PC-3 (cell line): ENCODE data around the gene CEBPG. TPM values are rescaled to one million over a fixed set of nuclear protein-coding genes. Genes with fewer than 3 reads are reported as not detected.

Experiments
- ATAC-seq: fragments of 200-7000 bp; cut with Tn5 transposase; 2 replicates; pipeline ENCODE4 v1.9.1; 2020; ENCODE audit warnings: mild to moderate bottlenecking, moderate library complexity
- BruUV-seq: library from RNA; stranded (reverse); fragments of 400-500 nt; replicated peaks from 2 replicates; lab custom pipeline; 2021; lab: Mats Ljungman, UMichigan
- CTCF ChIA-PET: fragments of 300-600 bp; sonication (Branson Sonifier 250); formaldehyde crosslinking; loops from one replicate; lab custom pipeline; 2022; ENCODE audit warnings: antibody characterized with exemption; lab: Charles Lee
- POLR2A ChIA-PET: fragments of 300-600 bp; sonication (Branson Sonifier 250); formaldehyde crosslinking; loops from one replicate; lab custom pipeline; 2022; ENCODE audit warnings: antibody characterized with exemption; ENCODE audit not compliant: unreplicated experiment; lab: Charles Lee
- DNase-seq: peaks from one replicate; pipeline ENCODE4 v3.0.0-alpha.2; 2015
- H2AFZ ChIP-seq: fragments of 300-600 bp; sonication (generic); 2 replicates; pipeline ENCODE4 v1.6.0; 2016; ENCODE audit warnings: antibody characterized with exemption, low read length
- H3F3A ChIP-seq: fragments of 300-600 bp; sonication (generic); one replicate; pipeline ENCODE4 v1.6.0; 2017; ENCODE audit warnings: antibody characterized with exemption, low read length, control low read depth, mild to moderate bottlenecking; ENCODE audit not compliant: unreplicated experiment
- H3K27ac ChIP-seq: fragments of 300-600 bp; sonication (generic); 2 replicates; pipeline ENCODE4 v1.5.1; 2016; ENCODE audit warnings: mild to moderate bottlenecking, low read length
- H3K27me3 ChIP-seq: fragments of 300-600 bp; sonication (generic); 2 replicates; pipeline ENCODE4 v1.6.1; 2016; ENCODE audit warnings: low read length, mixed read lengths
- H3K36me3 ChIP-seq: fragments of 300-600 bp; sonication (generic); 2 replicates; pipeline ENCODE4 v1.6.1; 2016; ENCODE audit warnings: low read depth, mixed run types, low read length, mixed read lengths
- H3K4me1 ChIP-seq: fragments of 300-600 bp; sonication (generic); 2 replicates; pipeline ENCODE4 v1.5.1; 2016; ENCODE audit warnings: low read length; ENCODE audit not compliant: insufficient read depth
- H3K4me2 ChIP-seq: fragments of 300-600 bp; sonication (generic); 2 replicates; pipeline ENCODE4 v1.6.0; 2016; ENCODE audit warnings: low read length
- H3K4me3 ChIP-seq: fragments of 300-600 bp; sonication (generic); 2 replicates; pipeline ENCODE4 v1.5.1; 2016; ENCODE audit warnings: mild to moderate bottlenecking, low read length, mixed read lengths
- H3K79me2 ChIP-seq: fragments of 300-600 bp; sonication (generic); 2 replicates; pipeline ENCODE4 v1.6.1; 2017; ENCODE audit warnings: low read length, mixed read lengths
- H3K9ac ChIP-seq: fragments of 300-600 bp; sonication (generic); 2 replicates; pipeline ENCODE4 v1.6.0; 2016; ENCODE audit warnings: mild to moderate bottlenecking, low read length
- H3K9me2 ChIP-seq: fragments of 300-600 bp; sonication (generic); replicated peaks from 2 replicates; pipeline ENCODE4 v1.6.1; 2016; ENCODE audit warnings: mixed run types, low read length, mixed read lengths
- H3K9me3 ChIP-seq: fragments of 300-600 bp; sonication (generic); 2 replicates; pipeline ENCODE4 v1.6.1; 2016; ENCODE audit warnings: low read length, mixed read lengths
- H4K20me1 ChIP-seq: fragments of 300-600 bp; sonication (generic); 2 replicates; pipeline ENCODE4 v1.6.1; 2016; ENCODE audit warnings: low read length, mixed read lengths
- CTCF ChIP-seq: fragments of 300-600 bp; sonication (generic); conservative IDR thresholded peaks from 2 replicates; pipeline ENCODE4 v1.5.1; 2017; ENCODE audit warnings: antibody characterized with exemption, low read depth, mild to moderate bottlenecking, low read length
- EZH2 ChIP-seq: fragments of 300-600 bp; sonication (generic); IDR thresholded peaks from one replicate; pipeline ENCODE4 v1.6.1; 2017; ENCODE audit warnings: antibody characterized with exemption, mild to moderate bottlenecking, low read length; ENCODE audit not compliant: unreplicated experiment
- EZH2phosphoT487 ChIP-seq: fragments of 300-600 bp; sonication (generic); IDR thresholded peaks from 2 replicates; pipeline ENCODE4 v1.6.1; 2018; ENCODE audit warnings: mild to moderate bottlenecking, antibody characterized with exemption, low read length, borderline replicate concordance
- intact Hi-C: fragments of 100-400 bp; cut with micrococcal nuclease; formaldehyde crosslinking; loops from 2 replicates; pipeline ENCODE4 v1.9.0; 2023
- total RNA-seq: library from RNA; depleted of rRNA; stranded (reverse); fragments of >200 nt; gene quantifications from 2 replicates; pipeline ENCODE4 v1.2.3, GENCODE V29; 2014

CEBPG gene
- total RNA-seq, 1 experiment from 2014 or later = 24.6 TPM

- H3K4me3 ChIP-seq = no peak overlapping the region
- H3K4me2 ChIP-seq = no peak overlapping the region
- no peaks in the 10 kb centered on the region for H3K9me3 ChIP-seq
- ChIA-PET POLR2A (no interaction called here), CTCF (no interaction called here)
- no peaks in the 10 kb centered on the region for H3K79me2 ChIP-seq
- BruUV-seq = no TSS peak
- H2AFZ ChIP-seq = no peak overlapping the region
- H3F3A ChIP-seq = no peaks in the 10 kb centered on the region
- no peaks in the 10 kb centered on the region for H3K9me2 ChIP-seq
- H3K27ac ChIP-seq = no peak overlapping the region
- H3K4me1 ChIP-seq = peaks cover 11% of the 10 kb centered on the region; the same call in 1 of the 2 replicates
- no peaks in the 10 kb centered on the region for H3K27me3 ChIP-seq
- intact Hi-C loops = no loop called here
- no peak for TF ChIP-seq CTCF
- TF ChIP-seq EZH2 = no peak
- TF ChIP-seq EZH2phosphoT487 = no peak
- ATAC-seq (no peak), DNase-seq (no peak)
- H4K20me1 ChIP-seq = no peaks in the 10 kb centered on the region
- H3K9ac ChIP-seq = no peak overlapping the region
- no peaks in the 10 kb centered on the region for H3K36me3 ChIP-seq
These were observed 44.2 kb downstream of the CEBPG start for GRCh38 chr19:33417751-33418150.

GRCh38 chr19:33418461-33418860 is 45.0 kb downstream of the CEBPG start:
- Histone ChIP-seq H3K9me3 (no peaks in the 10 kb centered on the region), H3K9me2 (no peaks in the 10 kb centered on the region), H3K79me2 (no peaks in the 10 kb centered on the region), H3K4me1 (peaks cover 11% of the 10 kb centered on the region; the same call in 1 of the 2 replicates), H3K4me2 (no peak overlapping the region), H2AFZ (no peak overlapping the region), H3F3A (no peaks in the 10 kb centered on the region), H3K9ac (no peak overlapping the region), H4K20me1 (no peaks in the 10 kb centered on the region), H3K4me3 (no peak overlapping the region), H3K27me3 (no peaks in the 10 kb centered on the region), H3K27ac (no peak overlapping the region), H3K36me3 (no peaks in the 10 kb centered on the region)
- POLR2A ChIA-PET = no interaction called here
- intact Hi-C loops = no loop called here
- no TSS peak for BruUV-seq
- DNase-seq = no peak
- CTCF ChIA-PET = no interaction called here
- no peak for ATAC-seq
- TF ChIP-seq EZH2 (no peak), EZH2phosphoT487 (no peak), CTCF (no peak)

GRCh38 chr19:33418871-33419787 is 45.6 kb downstream of the CEBPG start:
- no peak overlapping the region for H3K9ac ChIP-seq
- H3K4me1 ChIP-seq = peaks cover 11% of the 10 kb centered on the region; the same call in 1 of the 2 replicates
- ATAC-seq (no peak), DNase-seq (no peak)
- H3K9me3 ChIP-seq = no peaks in the 10 kb centered on the region
- H3F3A ChIP-seq = no peaks in the 10 kb centered on the region
- H3K79me2 ChIP-seq = no peaks in the 10 kb centered on the region
- H3K4me2 ChIP-seq = no peak overlapping the region
- no peak for TF ChIP-seq EZH2phosphoT487
- no peak for TF ChIP-seq EZH2
- TF ChIP-seq CTCF = no peak
- H3K9me2 ChIP-seq = no peaks in the 10 kb centered on the region
- no peaks in the 10 kb centered on the region for H4K20me1 ChIP-seq
- H3K4me3 ChIP-seq = no peak overlapping the region
- intact Hi-C loops = no loop called here
- H3K36me3 ChIP-seq = no peaks in the 10 kb centered on the region
- ChIA-PET POLR2A (no interaction called here), CTCF (no interaction called here)
- H3K27ac ChIP-seq = no peak overlapping the region
- BruUV-seq = no TSS peak
- H3K27me3 ChIP-seq = no peaks in the 10 kb centered on the region
- no peak overlapping the region for H2AFZ ChIP-seq
